Smooth muscle cell (in vitro differentiated cells): ENCODE results near the gene TMEM106C. TPM values are rescaled to one million over a fixed set of nuclear protein-coding genes. Genes with fewer than 3 reads are reported as not detected.

ENCODE experiments used
- DNase-seq: peaks from one replicate; lab custom pipeline; 2025; ENCODE audit not compliant: unreplicated experiment; lab: John Stamatoyannopoulos, UW
- H2AFZ ChIP-seq: fragments of 200-600 bp; sonication (generic); 2 replicates; pipeline ENCODE4 v1.6.0; 2016; ENCODE audit warnings: antibody characterized with exemption, low read depth, mild to moderate bottlenecking
- H3F3A ChIP-seq: fragments of 200-600 bp; sonication (generic); 2 replicates; pipeline ENCODE4 v1.6.0; 2017; ENCODE audit warnings: antibody characterized with exemption, low read depth
- H3K27ac ChIP-seq: fragments of 200-600 bp; sonication (generic); 2 replicates; pipeline ENCODE4 v1.5.1; 2016; ENCODE audit warnings: low read depth, mild to moderate bottlenecking
- H3K27me3 ChIP-seq: fragments of 200-600 bp; sonication (generic); 2 replicates; pipeline ENCODE4 v1.6.1; 2016; ENCODE audit warnings: low read depth, mild to moderate bottlenecking
- H3K36me3 ChIP-seq: fragments of 200-600 bp; sonication (generic); 2 replicates; pipeline ENCODE4 v1.5.1; 2016; ENCODE audit warnings: low read depth
- H3K4me1 ChIP-seq: fragments of 200-600 bp; sonication (generic); 2 replicates; pipeline ENCODE4 v1.5.1; 2016; ENCODE audit warnings: low read depth
- H3K4me2 ChIP-seq: fragments of 200-600 bp; sonication (generic); 2 replicates; pipeline ENCODE4 v1.6.0; 2016; ENCODE audit warnings: mild to moderate bottlenecking
- H3K4me3 ChIP-seq: fragments of 200-600 bp; sonication (generic); 2 replicates; pipeline ENCODE4 v1.5.1; 2016; ENCODE audit warnings: mild to moderate bottlenecking
- H3K79me2 ChIP-seq: fragments of 200-600 bp; sonication (generic); 2 replicates; pipeline ENCODE4 v1.6.0; 2016; ENCODE audit warnings: low read depth, mild to moderate bottlenecking
- H3K9ac ChIP-seq: fragments of 200-600 bp; sonication (generic); 2 replicates; pipeline ENCODE4 v1.6.0; 2016; ENCODE audit warnings: low read depth
- H3K9me3 ChIP-seq: fragments of 200-600 bp; sonication (generic); replicated peaks from 2 replicates; pipeline ENCODE4 v1.5.1; 2016; ENCODE audit warnings: low read depth
- H4K20me1 ChIP-seq: fragments of 200-600 bp; sonication (generic); 2 replicates; pipeline ENCODE4 v1.6.0; 2016; ENCODE audit warnings: low read depth
- WGBS: methylation state at CpG from one replicate; pipeline ENCODE4 v1.1.7; 2016; ENCODE audit warnings: low lambda C conversion rate; 5-methylcytosine and 5-hydroxymethylcytosine counted together
- polyA plus RNA-seq: library from polyadenylated mRNA; unstranded; fragments of >200 nt; fragmentation: Nextera tagmentation; extraction: Ambion mirVana; gene quantifications from 2 replicates; pipeline ENCODE4 v1.2.1, GENCODE V29; 2016
- total RNA-seq: library from RNA; depleted of rRNA; stranded (reverse); fragments of >200 nt; gene quantifications from 2 replicates; pipeline ENCODE4 v1.2.3, GENCODE V29; 2014
- TF ChIP-seq, protein P1 (sequence below): fragments of 200-600 bp; sonication (generic); IDR thresholded peaks from 2 replicates; pipeline ENCODE4 v1.5.1; 2017; ENCODE audit warnings: borderline replicate concordance, mild to moderate bottlenecking, antibody characterized with exemption; ENCODE audit not compliant: insufficient read depth, poor library complexity, severe bottlenecking

TMEM106C gene
- total and polyA plus RNA-seq, 2 experiments from 2014 or later = 42.7 to 58.9 TPM

- no peaks in the 10 kb centered on the region for H3K27me3 ChIP-seq
- H3K36me3 ChIP-seq = no peaks in the 10 kb centered on the region
- no peaks in the 10 kb centered on the region for H3F3A ChIP-seq
- H4K20me1 ChIP-seq = no peaks in the 10 kb centered on the region
- no peaks in the 10 kb centered on the region for H3K9me3 ChIP-seq
- no peak overlapping the region for H3K4me2 ChIP-seq
- 89% methylated on average over 16 of the region's 40 CpGs for WGBS
- no peaks in the 10 kb centered on the region for H3K4me1 ChIP-seq
- H3K27ac ChIP-seq = no peak overlapping the region
- no peak overlapping the region for H2AFZ ChIP-seq
- no peak overlapping the region for H3K9ac ChIP-seq
- no peak overlapping the region for H3K4me3 ChIP-seq
- TF ChIP-seq, protein P1, sequence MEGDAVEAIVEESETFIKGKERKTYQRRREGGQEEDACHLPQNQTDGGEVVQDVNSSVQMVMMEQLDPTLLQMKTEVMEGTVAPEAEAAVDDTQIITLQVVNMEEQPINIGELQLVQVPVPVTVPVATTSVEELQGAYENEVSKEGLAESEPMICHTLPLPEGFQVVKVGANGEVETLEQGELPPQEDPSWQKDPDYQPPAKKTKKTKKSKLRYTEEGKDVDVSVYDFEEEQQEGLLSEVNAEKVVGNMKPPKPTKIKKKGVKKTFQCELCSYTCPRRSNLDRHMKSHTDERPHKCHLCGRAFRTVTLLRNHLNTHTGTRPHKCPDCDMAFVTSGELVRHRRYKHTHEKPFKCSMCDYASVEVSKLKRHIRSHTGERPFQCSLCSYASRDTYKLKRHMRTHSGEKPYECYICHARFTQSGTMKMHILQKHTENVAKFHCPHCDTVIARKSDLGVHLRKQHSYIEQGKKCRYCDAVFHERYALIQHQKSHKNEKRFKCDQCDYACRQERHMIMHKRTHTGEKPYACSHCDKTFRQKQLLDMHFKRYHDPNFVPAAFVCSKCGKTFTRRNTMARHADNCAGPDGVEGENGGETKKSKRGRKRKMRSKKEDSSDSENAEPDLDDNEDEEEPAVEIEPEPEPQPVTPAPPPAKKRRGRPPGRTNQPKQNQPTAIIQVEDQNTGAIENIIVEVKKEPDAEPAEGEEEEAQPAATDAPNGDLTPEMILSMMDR = peak; percentile 9
- DNase-seq = no peak
- no peaks in the 10 kb centered on the region for H3K79me2 ChIP-seq
These were observed 21.4 kb upstream of the TMEM106C start for GRCh38 chr12:47941871-47942613.

DNA sequence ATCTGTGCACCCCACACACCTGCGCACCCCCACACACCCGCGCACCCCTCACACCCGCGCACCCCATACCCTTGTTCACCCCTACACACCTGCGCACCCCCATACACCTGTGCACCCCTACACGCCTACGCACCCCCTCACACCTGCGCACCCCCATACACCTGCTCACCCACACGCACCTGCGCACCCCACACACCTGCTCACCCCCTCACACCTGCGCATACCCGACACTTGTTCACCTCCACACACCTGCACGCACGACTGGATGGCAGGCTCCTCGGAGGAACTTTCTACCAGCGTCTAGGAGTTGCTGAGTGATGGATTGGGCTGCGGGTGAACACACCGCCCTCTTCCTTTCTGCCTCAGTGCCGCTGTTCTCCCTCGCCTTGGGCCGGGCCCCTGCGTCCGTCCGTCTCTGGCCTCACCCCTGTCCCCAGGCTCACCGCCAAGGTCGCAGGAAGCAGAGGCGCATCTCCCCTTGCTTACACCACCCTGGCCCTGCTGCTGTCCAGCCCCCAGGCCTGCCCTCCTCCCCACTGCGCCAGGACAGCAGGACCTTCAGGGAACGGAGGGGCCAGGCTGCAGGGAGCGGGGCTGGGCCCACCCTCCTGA, 20.7 kb upstream of the TMEM106C start:
- Histone ChIP-seq H3K9ac (no peak overlapping the region), H3K4me1 (no peaks in the 10 kb centered on the region), H3K27ac (no peak overlapping the region), H3K9me3 (no peaks in the 10 kb centered on the region), H3F3A (no peaks in the 10 kb centered on the region), H3K4me2 (no peak overlapping the region), H3K27me3 (no peaks in the 10 kb centered on the region), H3K4me3 (no peak overlapping the region), H2AFZ (no peak overlapping the region), H3K36me3 (no peaks in the 10 kb centered on the region), H3K79me2 (no peaks in the 10 kb centered on the region), H4K20me1 (no peaks in the 10 kb centered on the region)
- DNase-seq = no peak
- TF ChIP-seq, protein P1 = no peak
- 86% methylated on average over 18 of the region's 31 CpGs for WGBS

GRCh38 chr12:47943623-47944340, 19.6 kb upstream of the TMEM106C start:
- Histone ChIP-seq H3K4me3 (no peak overlapping the region), H3K4me1 (no peaks in the 10 kb centered on the region), H3F3A (no peaks in the 10 kb centered on the region), H3K27ac (no peak overlapping the region), H3K9me3 (no peaks in the 10 kb centered on the region), H3K36me3 (no peaks in the 10 kb centered on the region), H3K4me2 (no peak overlapping the region), H3K9ac (no peak overlapping the region), H3K79me2 (no peaks in the 10 kb centered on the region), H2AFZ (no peak overlapping the region), H4K20me1 (no peaks in the 10 kb centered on the region), H3K27me3 (no peaks in the 10 kb centered on the region)
- no peak for DNase-seq
- WGBS = 93% methylated on average over 11 of the region's 12 CpGs
- TF ChIP-seq, protein P1 = no peak
